ENCODE measurements around the gene ANTXR2. TPM values are rescaled to one million over a fixed set of nuclear protein-coding genes. Genes with fewer than 3 reads are reported as not detected.

ANTXR2 gene
- total and polyA plus RNA-seq, 2 of the 13 experiments (the other 11 are each of a cell fraction or from before 2014, with no cell fraction given), result 4.6 to 14.5 TPM

DNA sequence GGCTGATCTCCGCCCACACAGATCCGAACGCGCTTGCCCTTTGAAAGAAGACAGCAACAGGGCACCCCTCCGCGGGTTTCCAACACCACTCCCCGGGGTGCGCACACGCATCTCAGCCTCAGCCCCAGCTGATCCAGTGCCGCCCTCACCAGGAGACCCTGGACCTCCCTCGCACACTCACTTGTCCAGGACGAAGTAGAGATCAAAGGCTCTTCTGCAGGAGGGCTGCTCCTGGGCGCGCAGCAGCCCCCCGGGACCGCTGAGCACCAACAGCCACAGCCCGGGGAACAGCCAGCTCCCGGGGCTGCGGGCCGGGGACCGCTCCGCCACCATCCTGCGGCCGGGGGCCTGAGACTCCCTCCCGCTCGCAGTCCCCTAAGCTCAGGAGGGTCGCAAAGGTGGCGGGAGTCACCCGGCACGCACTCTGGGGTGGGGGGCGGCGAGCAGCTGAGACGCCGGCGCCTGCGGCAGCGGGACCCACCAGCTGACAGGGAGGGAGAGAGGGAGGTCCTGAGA lies 743 bp downstream of the ANTXR2 start (continued):
- 0 out of 2 replicates have a peak, but pooled peaks have one; percentile 50 for TF ChIP-seq PATZ1 (CRISPR knock-in tag; IDR thresholded peaks at IDR 0.05)
- TF ChIP-seq, protein P1, sequence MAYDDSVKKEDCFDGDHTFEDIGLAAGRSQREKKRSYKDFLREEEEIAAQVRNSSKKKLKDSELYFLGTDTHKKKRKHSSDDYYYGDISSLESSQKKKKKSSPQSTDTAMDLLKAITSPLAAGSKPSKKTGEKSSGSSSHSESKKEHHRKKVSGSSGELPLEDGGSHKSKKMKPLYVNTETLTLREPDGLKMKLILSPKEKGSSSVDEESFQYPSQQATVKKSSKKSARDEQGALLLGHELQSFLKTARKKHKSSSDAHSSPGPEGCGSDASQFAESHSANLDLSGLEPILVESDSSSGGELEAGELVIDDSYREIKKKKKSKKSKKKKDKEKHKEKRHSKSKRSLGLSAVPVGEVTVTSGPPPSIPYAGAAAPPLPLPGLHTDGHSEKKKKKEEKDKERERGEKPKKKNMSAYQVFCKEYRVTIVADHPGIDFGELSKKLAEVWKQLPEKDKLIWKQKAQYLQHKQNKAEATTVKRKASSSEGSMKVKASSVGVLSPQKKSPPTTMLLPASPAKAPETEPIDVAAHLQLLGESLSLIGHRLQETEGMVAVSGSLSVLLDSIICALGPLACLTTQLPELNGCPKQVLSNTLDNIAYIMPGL (CRISPR knock-in tag; IDR thresholded peaks at IDR 0.05; ENCODE audit: borderline replicate concordance in 1 of 2, low read depth in 1 of 2), result 0 out of 4 replicates have a peak, but pooled peaks of 1 of the 2 experiments have one; percentile 53
- TF ChIP-seq RXRB (CRISPR knock-in tag; IDR thresholded peaks at IDR 0.05; ENCODE audit: borderline replicate concordance), result peak; percentile 7; the same call in 1 of the 2 replicates
- 0 out of 2 replicates have a peak, but pooled peaks have one; percentile 17 for TF ChIP-seq SRY (CRISPR knock-in tag; IDR thresholded peaks at IDR 0.05)
- TF ChIP-seq ZNF451 (CRISPR knock-in tag; IDR thresholded peaks at IDR 0.05), result no peak
- 0 out of 2 replicates have a peak, but pooled peaks have one; percentile 4 for TF ChIP-seq ZNF563 (CRISPR knock-in tag; IDR thresholded peaks at IDR 0.05)
- TF ChIP-seq ARID4A (CRISPR knock-in tag; IDR thresholded peaks at IDR 0.05; ENCODE audit: borderline replicate concordance), result 0 out of 2 replicates have a peak, but pooled peaks have one; percentile 51
- no peak for TF ChIP-seq NFE2L1 (CRISPR knock-in tag; IDR thresholded peaks at IDR 0.05; ENCODE audit: borderline replicate concordance)
- TF ChIP-seq TFE3 (CRISPR knock-in tag; IDR thresholded peaks at IDR 0.05), result peak; percentile 18; the same call in 1 of the 2 replicates
- no peak for TF ChIP-seq HOXA5 (CRISPR knock-in tag; IDR thresholded peaks at IDR 0.05)
- peak; percentile 15 for TF ChIP-seq HNRNPK (IDR thresholded peaks at IDR 0.05; ENCODE audit: low read depth, low read length, poor library complexity, severe bottlenecking)
- TF ChIP-seq ZKSCAN1 (IDR thresholded peaks at IDR 0.05; ENCODE audit: low read length), result no peak
- TF ChIP-seq ZNF225 (CRISPR knock-in tag; IDR thresholded peaks at IDR 0.05), result no peak
- peak; percentile 26; the same call in 1 of the 2 replicates for TF ChIP-seq ZNF33A (CRISPR knock-in tag; IDR thresholded peaks at IDR 0.05; ENCODE audit: borderline replicate concordance)
- no peak for TF ChIP-seq NFYB (CRISPR knock-in tag; IDR thresholded peaks at IDR 0.05)
- 0 out of 2 replicates have a peak, but pooled peaks have one; percentile 11 for TF ChIP-seq ZNF792 (CRISPR knock-in tag; IDR thresholded peaks at IDR 0.05)
- TF ChIP-seq ZNF383 (CRISPR knock-in tag; IDR thresholded peaks at IDR 0.05; ENCODE audit: borderline replicate concordance), result no peak

Data from HepG2 (cell line).